ENCODE measurements around the gene CACNA2D1. TPM values are rescaled to one million over a fixed set of nuclear protein-coding genes. Genes with fewer than 3 reads are reported as not detected.

Gene CACNA2D1
- total RNA-seq, 1 donor = 63.5 TPM

DNA sequence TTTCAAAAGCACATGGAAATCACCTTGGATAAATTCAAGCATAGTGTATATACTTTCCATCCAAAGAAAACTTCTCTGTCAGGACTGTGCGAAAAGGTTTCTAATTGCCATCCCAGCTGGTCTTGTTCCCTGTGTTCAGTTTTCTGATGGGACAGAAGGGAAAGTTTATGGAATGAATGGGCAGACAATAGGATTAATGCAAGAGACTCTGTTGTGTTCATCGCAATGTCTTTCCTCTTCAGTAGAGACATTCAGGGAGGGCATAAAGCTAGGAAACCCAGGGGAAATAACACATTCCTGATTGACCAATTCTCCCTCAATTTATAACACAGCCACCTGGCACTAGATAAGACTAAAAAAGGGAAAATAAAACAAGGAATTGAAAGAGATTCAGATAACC lies 78.9 kb downstream of the CACNA2D1 start:
- no peak overlapping the region for H3K4me3 ChIP-seq (ENCODE audit: low read depth, low read length)
- TF ChIP-seq, protein P1, sequence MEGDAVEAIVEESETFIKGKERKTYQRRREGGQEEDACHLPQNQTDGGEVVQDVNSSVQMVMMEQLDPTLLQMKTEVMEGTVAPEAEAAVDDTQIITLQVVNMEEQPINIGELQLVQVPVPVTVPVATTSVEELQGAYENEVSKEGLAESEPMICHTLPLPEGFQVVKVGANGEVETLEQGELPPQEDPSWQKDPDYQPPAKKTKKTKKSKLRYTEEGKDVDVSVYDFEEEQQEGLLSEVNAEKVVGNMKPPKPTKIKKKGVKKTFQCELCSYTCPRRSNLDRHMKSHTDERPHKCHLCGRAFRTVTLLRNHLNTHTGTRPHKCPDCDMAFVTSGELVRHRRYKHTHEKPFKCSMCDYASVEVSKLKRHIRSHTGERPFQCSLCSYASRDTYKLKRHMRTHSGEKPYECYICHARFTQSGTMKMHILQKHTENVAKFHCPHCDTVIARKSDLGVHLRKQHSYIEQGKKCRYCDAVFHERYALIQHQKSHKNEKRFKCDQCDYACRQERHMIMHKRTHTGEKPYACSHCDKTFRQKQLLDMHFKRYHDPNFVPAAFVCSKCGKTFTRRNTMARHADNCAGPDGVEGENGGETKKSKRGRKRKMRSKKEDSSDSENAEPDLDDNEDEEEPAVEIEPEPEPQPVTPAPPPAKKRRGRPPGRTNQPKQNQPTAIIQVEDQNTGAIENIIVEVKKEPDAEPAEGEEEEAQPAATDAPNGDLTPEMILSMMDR (IDR thresholded peaks at IDR 0.05; ENCODE audit: insufficient read depth, low read depth, low read length) = no peak
- DNase-seq (ENCODE audit: low read depth) = no peak

DNA sequence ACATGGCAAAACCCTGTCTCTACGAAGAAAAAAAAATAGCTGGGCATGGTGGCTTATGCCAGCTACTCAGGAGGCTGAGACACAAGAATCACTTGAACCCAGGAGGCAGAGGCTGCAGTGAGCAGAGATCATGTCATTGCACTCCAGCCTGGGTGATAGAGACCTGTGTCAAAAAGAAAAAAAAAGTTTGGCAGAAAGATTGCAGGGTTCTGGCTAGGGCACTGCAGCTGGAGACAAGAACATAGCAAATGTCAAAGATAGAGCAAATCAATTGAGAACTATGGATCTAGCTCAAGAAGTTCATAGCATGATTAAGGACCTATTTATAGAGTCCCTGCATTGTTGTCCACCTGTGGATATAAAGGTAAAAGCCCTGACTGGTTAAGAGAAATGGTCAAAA lies 79.5 kb downstream of the CACNA2D1 start:
- TF ChIP-seq, protein P1 (IDR thresholded peaks at IDR 0.05; ENCODE audit: insufficient read depth, low read depth, low read length) = no peak
- no peak for DNase-seq (ENCODE audit: low read depth)
- no peak overlapping the region for H3K4me3 ChIP-seq (ENCODE audit: low read depth, low read length)

DNA sequence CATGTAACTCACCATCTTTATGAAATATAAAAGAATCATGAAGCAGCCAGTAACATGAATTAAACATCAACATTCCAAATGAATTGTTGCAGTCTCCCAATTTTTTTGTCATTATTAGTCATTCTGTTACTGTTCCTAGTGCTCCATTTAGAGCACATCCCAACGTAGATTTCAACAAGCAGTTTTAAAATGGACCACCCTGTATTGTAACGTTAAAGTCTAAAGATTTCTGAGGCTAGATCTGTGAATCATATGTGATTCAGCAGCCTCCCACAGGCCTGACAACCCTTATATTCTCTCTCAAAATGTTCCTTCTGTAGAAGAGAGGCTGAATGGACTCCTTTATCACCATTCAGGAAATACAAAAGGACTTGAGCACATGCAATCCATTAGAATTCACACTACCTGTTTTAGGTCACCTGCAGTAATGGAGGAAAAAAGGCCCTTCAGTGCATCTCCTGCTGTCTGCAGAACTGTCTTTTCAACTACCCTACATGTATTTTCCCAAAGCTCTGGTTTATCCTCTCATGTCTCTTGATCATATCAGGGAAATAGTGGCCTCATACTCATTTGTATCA lies 81.4 kb downstream of the CACNA2D1 start:
- H3K4me3 ChIP-seq (ENCODE audit: low read depth, low read length) = no peak overlapping the region
- no peak for DNase-seq (ENCODE audit: low read depth)
- TF ChIP-seq, protein P1 (IDR thresholded peaks at IDR 0.05; ENCODE audit: insufficient read depth, low read depth, low read length) = no peak

DNA sequence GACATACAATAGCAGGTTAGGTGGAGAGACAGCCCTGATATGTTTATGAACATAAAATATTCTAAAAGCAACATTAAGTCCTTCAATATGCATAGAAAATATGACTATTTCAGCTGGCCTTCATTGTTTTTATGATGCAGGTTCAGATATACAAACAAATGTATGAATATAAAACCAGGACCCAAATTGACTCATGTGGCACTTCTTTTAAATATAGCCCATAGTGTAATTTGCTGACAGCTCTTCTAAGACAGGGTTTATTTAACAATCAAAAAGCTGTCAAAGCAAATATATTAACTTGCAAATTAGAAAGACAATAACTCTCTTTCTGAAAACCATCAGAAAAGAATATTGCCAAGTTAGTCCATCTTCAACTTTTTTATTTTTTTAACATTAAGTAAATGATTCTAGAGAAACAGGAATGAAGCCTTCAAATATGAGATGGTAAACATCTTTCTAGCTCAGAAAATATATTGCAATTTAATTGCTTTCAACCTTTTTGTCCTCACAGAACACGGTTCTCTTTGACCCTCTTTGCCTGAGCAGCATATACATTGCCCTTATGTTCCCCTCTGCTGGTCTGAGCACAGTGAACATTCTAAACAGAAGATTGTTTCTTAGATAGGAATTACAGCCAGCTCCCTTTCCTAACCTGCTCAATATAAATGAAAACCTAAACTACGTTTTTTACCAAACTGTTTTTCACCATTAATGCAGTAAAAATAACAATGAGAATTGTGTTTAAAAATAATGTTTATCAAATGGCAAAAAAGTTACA lies 82.8 kb downstream of the CACNA2D1 start:
- TF ChIP-seq, protein P1 (IDR thresholded peaks at IDR 0.05; ENCODE audit: insufficient read depth, low read depth, low read length) = no peak
- DNase-seq (ENCODE audit: low read depth) = no peak
- H3K4me3 ChIP-seq (ENCODE audit: low read depth, low read length) = no peak overlapping the region

DNA sequence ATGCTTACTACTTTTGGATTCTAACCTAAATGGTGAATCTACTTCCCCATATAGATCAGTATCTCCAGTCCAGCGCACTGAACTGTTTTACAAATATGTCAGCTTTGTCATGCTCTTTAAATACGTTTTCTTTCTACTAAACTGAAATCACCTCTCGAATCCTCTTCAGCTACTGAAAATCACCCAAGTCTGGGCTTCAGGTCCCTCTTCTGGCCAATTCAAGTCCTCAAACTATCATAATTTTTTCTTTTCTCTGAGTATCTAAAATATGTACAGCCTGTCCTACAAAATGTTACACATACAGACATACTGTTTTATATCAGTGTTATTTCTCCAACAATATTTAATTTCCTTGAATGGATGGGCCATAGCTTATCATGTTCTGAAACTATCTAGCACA lies 84.2 kb downstream of the CACNA2D1 start:
- DNase-seq (ENCODE audit: low read depth) = no peak
- no peak overlapping the region for H3K4me3 ChIP-seq (ENCODE audit: low read depth, low read length)
- TF ChIP-seq, protein P1 (IDR thresholded peaks at IDR 0.05; ENCODE audit: insufficient read depth, low read depth, low read length) = no peak

DNA sequence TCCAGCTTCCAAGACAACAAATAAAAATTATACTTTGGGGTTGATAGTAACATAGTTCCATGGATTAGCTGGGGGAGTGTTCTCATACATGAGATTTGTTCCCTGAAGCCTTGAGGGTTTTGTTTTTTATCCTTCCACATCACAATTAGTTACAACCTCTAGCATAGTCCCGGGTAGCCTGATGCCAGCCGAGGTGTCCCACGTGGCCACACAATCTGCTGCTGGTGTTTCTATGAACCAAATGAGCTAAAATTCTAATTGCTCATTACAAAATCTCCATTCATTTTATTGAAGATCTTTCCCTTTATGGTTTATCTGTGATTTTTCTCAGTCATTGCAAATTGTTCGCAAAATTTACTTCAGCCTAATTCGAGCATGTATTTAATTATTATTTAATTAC lies 84.7 kb downstream of the CACNA2D1 start:
- TF ChIP-seq, protein P1 (IDR thresholded peaks at IDR 0.05; ENCODE audit: insufficient read depth, low read depth, low read length) = no peak
- H3K4me3 ChIP-seq (ENCODE audit: low read depth, low read length) = no peak overlapping the region

More for the DNA sequence above, 84.7 kb downstream of the CACNA2D1 start:
- DNase-seq (ENCODE audit: low read depth) = no peak

Measured in fibroblast of villous mesenchyme (primary cell).